Caco-2 (cell line): Measurements from ENCODE around the gene ATP8A2. TPM values are rescaled to one million over a fixed set of nuclear protein-coding genes. Genes with fewer than 3 reads are reported as not detected.

ENCODE experiments used
- BruUV-seq: library from RNA; stranded (reverse); fragments of 400-500 nt; replicated peaks from 2 replicates; lab custom pipeline; 2021; lab: Mats Ljungman, UMichigan
- CTCF ChIA-PET: fragments of 300-600 bp; sonication (Branson Sonifier 250); formaldehyde crosslinking; loops from one replicate; lab custom pipeline; 2022; ENCODE audit warnings: antibody characterized with exemption; lab: Charles Lee
- POLR2A ChIA-PET: fragments of 300-600 bp; sonication (Branson Sonifier 250); formaldehyde crosslinking; loops from one replicate; lab custom pipeline; 2022; ENCODE audit warnings: antibody characterized with exemption; lab: Charles Lee
- DNase-seq, 2 experiments: peaks; one replicate each; pipeline versions ENCODE4 v3.0.0 to v3.0.0-alpha.2; 2020 to 2022
- H3K27me3 ChIP-seq: replicated peaks from 2 replicates; pipeline ENCODE4 v1.6.0; 2011; ENCODE audit warnings: low read length; ENCODE audit not compliant: control insufficient read depth, insufficient read depth
- H3K36me3 ChIP-seq: 2 replicates; pipeline ENCODE4 v1.5.1; 2011; ENCODE audit warnings: low read length; ENCODE audit not compliant: control insufficient read depth, insufficient read depth
- H3K4me1 ChIP-seq: fragments of 250-450 bp; sonication (Bioruptor Pico); 2 replicates; pipeline ENCODE4 v1.5.1; 2020; ENCODE audit warnings: mild to moderate bottlenecking
- H3K4me3 ChIP-seq: 2 replicates; pipeline ENCODE4 v1.5.1; 2011; ENCODE audit warnings: low read depth, mild to moderate bottlenecking, control low read depth, low read length
- H3K9me3 ChIP-seq: fragments of 250-450 bp; sonication (Bioruptor Pico); 2 replicates; pipeline ENCODE4 v1.5.1; 2020; ENCODE audit warnings: mild to moderate bottlenecking, moderate library complexity
- H3K27ac Mint-ChIP-seq: one replicate; pipeline ENCODE4 v1.8.0; 2022; ENCODE audit warnings: mixed read lengths; ENCODE audit not compliant: unreplicated experiment
- H3K27me3 Mint-ChIP-seq: one replicate; pipeline ENCODE4 v1.8.0; 2022; ENCODE audit warnings: mixed read lengths; ENCODE audit not compliant: insufficient read depth, unreplicated experiment
- H3K36me3 Mint-ChIP-seq: one replicate; pipeline ENCODE4 v1.8.0; 2022; ENCODE audit warnings: mild to moderate bottlenecking, mixed read lengths; ENCODE audit not compliant: insufficient read depth, unreplicated experiment
- H3K4me1 Mint-ChIP-seq: one replicate; pipeline ENCODE4 v1.8.0; 2022; ENCODE audit warnings: low read depth, mixed read lengths; ENCODE audit not compliant: unreplicated experiment
- H3K4me3 Mint-ChIP-seq: one replicate; pipeline ENCODE4 v1.8.0; 2022; ENCODE audit warnings: mild to moderate bottlenecking, moderate library complexity, mixed read lengths; ENCODE audit not compliant: unreplicated experiment
- H3K9me3 Mint-ChIP-seq: one replicate; pipeline ENCODE4 v1.8.0; 2022; ENCODE audit warnings: mixed read lengths; ENCODE audit not compliant: unreplicated experiment
- intact Hi-C: fragments of 100-400 bp; cut with micrococcal nuclease; formaldehyde crosslinking; loops from one replicate; pipeline ENCODE4 v1.10.0; 2022; ENCODE audit not compliant: unreplicated experiment
- total RNA-seq: library from RNA; stranded (reverse); gene quantifications from 2 replicates; pipeline ENCODE4 v1.2.3, GENCODE V29; 2022
- TF ChIP-seq, protein P1 (sequence below), 2 experiments: fragments of 200-600 bp in 1 of 2; IDR thresholded peaks; 1 replicate in 1 of 2; 2 replicates in 1 of 2; pipeline versions ENCODE4 v1.5.1 to v1.8.0; 2011 to 2022; ENCODE audit warnings: antibody characterized with exemption in 1 of 2, control low read depth in 1 of 2, inconsistent platforms in 1 of 2, low read depth in 1 of 2, low read length in 1 of 2, mild to moderate bottlenecking in 1 of 2, moderate library complexity in 1 of 2; ENCODE audit not compliant: insufficient read depth in 1 of 2, severe bottlenecking in 1 of 2, unreplicated experiment in 1 of 2

The ATP8A2 gene
- total RNA-seq, 1 experiment from 2014 or later, result 0.05 TPM

DNA sequence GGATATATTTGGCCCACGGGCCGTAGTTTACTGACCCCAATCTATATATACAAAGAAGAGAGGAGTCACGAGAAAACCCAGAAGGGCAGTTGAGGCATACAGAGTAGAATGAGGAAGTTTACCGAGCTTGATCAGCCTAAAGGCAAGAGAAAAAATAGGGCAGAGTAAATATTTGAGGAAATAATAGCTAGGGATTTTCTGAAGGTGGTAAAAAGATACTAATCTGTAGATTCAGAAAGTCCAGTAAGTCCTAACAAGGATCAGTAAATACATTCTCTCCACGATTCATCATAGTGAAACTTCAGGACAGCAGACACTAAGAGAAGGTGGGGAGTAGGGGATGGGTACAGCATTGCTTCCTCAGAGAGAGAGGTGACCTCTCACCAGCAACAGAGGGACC is 248.1 kb downstream of the ATP8A2 start:
- no peaks in the 10 kb centered on the region for H3K36me3 ChIP-seq
- Mint-ChIP-seq H3K4me3 (no peak overlapping the region), H3K27ac (no peak overlapping the region), H3K27me3 (peaks cover 30% of the 10 kb centered on the region), H3K4me1 (peaks cover 7% of the 10 kb centered on the region), H3K36me3 (no peaks in the 10 kb centered on the region), H3K9me3 (peaks cover 1% of the 10 kb centered on the region)
- H3K27me3 ChIP-seq, result peaks cover 2% of the 10 kb centered on the region; the same call in 1 of the 2 replicates
- no peaks in the 10 kb centered on the region for H3K9me3 ChIP-seq
- no peak overlapping the region for H3K4me3 ChIP-seq
- BruUV-seq, result no TSS peak
- POLR2A ChIA-PET, result no interaction called here
- intact Hi-C loops, result no loop called here
- TF ChIP-seq, protein P1, sequence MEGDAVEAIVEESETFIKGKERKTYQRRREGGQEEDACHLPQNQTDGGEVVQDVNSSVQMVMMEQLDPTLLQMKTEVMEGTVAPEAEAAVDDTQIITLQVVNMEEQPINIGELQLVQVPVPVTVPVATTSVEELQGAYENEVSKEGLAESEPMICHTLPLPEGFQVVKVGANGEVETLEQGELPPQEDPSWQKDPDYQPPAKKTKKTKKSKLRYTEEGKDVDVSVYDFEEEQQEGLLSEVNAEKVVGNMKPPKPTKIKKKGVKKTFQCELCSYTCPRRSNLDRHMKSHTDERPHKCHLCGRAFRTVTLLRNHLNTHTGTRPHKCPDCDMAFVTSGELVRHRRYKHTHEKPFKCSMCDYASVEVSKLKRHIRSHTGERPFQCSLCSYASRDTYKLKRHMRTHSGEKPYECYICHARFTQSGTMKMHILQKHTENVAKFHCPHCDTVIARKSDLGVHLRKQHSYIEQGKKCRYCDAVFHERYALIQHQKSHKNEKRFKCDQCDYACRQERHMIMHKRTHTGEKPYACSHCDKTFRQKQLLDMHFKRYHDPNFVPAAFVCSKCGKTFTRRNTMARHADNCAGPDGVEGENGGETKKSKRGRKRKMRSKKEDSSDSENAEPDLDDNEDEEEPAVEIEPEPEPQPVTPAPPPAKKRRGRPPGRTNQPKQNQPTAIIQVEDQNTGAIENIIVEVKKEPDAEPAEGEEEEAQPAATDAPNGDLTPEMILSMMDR (IDR thresholded peaks at IDR 0.05; ENCODE audit: insufficient read depth in 1 of 2, low read depth in 1 of 2, low read length in 1 of 2, severe bottlenecking in 1 of 2, unreplicated experiment in 1 of 2), result no peak
- DNase-seq, result no peak
- H3K4me1 ChIP-seq, result no peaks in the 10 kb centered on the region
- CTCF ChIA-PET, result no interaction called here

DNA sequence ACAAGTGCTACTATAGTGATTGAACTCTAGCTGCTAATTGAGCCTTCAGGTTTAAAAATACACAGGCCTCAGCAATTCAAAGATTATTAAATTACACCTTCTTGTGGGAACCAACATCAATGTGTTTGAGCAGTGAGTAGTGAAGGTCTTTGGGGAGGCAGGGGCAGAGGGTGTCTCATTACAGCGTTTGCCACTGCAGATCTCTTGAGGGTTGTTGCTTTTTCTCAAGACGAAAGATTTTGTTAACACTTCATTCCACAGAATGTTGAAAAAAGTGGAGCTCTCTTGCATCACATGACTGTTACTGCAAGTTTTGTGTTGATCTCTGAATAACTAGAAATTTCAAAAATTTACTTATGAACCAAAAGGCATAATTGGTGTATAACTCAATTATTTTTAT is 253.6 kb downstream of the ATP8A2 start:
- Histone ChIP-seq H3K9me3 (no peaks in the 10 kb centered on the region), H3K4me1 (no peaks in the 10 kb centered on the region), H3K4me3 (no peak overlapping the region), H3K36me3 (no peaks in the 10 kb centered on the region), H3K27me3 (no peaks in the 10 kb centered on the region)
- TF ChIP-seq, protein P1 (IDR thresholded peaks at IDR 0.05; ENCODE audit: insufficient read depth in 1 of 2, low read depth in 1 of 2, low read length in 1 of 2, severe bottlenecking in 1 of 2, unreplicated experiment in 1 of 2), result no peak
- H3K27me3 Mint-ChIP-seq, result peaks cover 10% of the 10 kb centered on the region
- H3K4me3 Mint-ChIP-seq, result no peak overlapping the region
- intact Hi-C loops, result no loop called here
- POLR2A ChIA-PET, result no interaction called here
- no peak overlapping the region for H3K27ac Mint-ChIP-seq
- DNase-seq, result no peak
- no TSS peak for BruUV-seq
- no peaks in the 10 kb centered on the region for H3K36me3 Mint-ChIP-seq
- peaks cover 12% of the 10 kb centered on the region for H3K9me3 Mint-ChIP-seq
- H3K4me1 Mint-ChIP-seq, result no peaks in the 10 kb centered on the region
- CTCF ChIA-PET, result no interaction called here

DNA sequence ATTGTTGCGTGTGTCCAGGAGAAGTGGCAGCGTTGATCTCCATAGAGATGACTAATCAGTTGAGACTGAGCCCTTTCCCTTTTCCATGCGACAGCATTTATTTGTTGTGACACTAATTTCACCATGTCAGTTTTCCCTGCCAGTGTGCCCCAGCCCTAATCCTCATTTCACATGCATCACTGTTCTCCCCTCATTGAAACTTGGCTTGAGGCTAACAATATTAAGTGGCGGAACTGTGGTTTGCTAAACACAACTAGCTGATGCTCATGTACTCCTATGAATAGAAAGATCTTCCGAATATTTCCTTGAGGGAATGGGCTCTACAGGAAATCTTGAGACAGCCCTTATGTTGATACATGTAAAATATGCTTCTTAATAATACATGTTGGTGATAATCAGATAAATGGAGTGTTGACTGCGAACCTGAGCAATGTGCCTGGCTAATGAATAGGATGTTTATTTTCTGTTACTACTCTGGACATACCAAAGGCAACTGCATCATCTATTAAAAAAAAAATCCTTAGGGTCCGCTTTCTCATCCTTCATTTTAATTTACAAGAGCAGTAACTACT is 258.6 kb downstream of the ATP8A2 start:
- peaks cover 12% of the 10 kb centered on the region for H3K9me3 Mint-ChIP-seq
- Histone ChIP-seq H3K4me1 (0 out of 2 replicates have a peak, but pooled peaks cover 3% of the 10 kb centered on the region), H3K9me3 (no peaks in the 10 kb centered on the region), H3K4me3 (no peak overlapping the region), H3K36me3 (no peaks in the 10 kb centered on the region), H3K27me3 (no peaks in the 10 kb centered on the region)
- no peaks in the 10 kb centered on the region for H3K36me3 Mint-ChIP-seq
- peaks cover 7% of the 10 kb centered on the region for H3K27me3 Mint-ChIP-seq
- BruUV-seq, result no TSS peak
- ChIA-PET CTCF (no interaction called here), POLR2A (no interaction called here)
- intact Hi-C loops, result no loop called here
- DNase-seq, result no peak
- TF ChIP-seq, protein P1 (IDR thresholded peaks at IDR 0.05; ENCODE audit: insufficient read depth in 1 of 2, low read depth in 1 of 2, low read length in 1 of 2, severe bottlenecking in 1 of 2, unreplicated experiment in 1 of 2), result no peak
- H3K4me1 Mint-ChIP-seq, result no peaks in the 10 kb centered on the region
- no peak overlapping the region for H3K27ac Mint-ChIP-seq
- no peak overlapping the region for H3K4me3 Mint-ChIP-seq
